Measurements from ENCODE around the gene UBASH3B.

DNA sequence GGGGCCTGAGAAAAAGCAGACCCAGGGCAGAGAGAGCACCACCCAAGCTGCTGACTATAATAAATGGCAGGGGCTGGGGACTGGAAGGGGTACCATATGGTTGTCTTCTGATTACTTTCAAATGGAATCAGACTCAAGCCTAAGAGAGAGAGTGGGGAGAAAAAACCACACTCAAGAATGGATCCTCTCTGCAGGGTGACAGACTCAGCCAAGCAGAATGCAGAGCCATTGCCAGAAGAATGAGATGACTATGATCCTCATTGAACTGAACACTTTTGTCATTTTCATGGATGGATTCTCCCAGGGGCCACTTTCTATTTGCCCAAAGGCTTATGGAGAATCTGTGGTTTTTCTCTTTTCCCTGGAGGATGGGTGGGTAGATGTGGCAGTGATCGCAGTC, 8.7 kb downstream of the UBASH3B start:
- TF ChIP-seq EZH2phosphoT487 (IDR thresholded peaks at IDR 0.05; ENCODE audit: borderline replicate concordance, low read depth, low read length), result no peak
- TF ChIP-seq, protein P1, sequence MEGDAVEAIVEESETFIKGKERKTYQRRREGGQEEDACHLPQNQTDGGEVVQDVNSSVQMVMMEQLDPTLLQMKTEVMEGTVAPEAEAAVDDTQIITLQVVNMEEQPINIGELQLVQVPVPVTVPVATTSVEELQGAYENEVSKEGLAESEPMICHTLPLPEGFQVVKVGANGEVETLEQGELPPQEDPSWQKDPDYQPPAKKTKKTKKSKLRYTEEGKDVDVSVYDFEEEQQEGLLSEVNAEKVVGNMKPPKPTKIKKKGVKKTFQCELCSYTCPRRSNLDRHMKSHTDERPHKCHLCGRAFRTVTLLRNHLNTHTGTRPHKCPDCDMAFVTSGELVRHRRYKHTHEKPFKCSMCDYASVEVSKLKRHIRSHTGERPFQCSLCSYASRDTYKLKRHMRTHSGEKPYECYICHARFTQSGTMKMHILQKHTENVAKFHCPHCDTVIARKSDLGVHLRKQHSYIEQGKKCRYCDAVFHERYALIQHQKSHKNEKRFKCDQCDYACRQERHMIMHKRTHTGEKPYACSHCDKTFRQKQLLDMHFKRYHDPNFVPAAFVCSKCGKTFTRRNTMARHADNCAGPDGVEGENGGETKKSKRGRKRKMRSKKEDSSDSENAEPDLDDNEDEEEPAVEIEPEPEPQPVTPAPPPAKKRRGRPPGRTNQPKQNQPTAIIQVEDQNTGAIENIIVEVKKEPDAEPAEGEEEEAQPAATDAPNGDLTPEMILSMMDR (conservative IDR thresholded peaks at IDR 0.05; ENCODE audit: low read length), result no peak

Data from OCI-LY7 (cell line).